ENCODE results near the gene CLDN19. TPM values are rescaled to one million over a fixed set of nuclear protein-coding genes. Genes with fewer than 3 reads are reported as not detected.

CLDN19 gene
- total RNA-seq, 1 donor from 2014 or later = 0.19 TPM

DNA sequence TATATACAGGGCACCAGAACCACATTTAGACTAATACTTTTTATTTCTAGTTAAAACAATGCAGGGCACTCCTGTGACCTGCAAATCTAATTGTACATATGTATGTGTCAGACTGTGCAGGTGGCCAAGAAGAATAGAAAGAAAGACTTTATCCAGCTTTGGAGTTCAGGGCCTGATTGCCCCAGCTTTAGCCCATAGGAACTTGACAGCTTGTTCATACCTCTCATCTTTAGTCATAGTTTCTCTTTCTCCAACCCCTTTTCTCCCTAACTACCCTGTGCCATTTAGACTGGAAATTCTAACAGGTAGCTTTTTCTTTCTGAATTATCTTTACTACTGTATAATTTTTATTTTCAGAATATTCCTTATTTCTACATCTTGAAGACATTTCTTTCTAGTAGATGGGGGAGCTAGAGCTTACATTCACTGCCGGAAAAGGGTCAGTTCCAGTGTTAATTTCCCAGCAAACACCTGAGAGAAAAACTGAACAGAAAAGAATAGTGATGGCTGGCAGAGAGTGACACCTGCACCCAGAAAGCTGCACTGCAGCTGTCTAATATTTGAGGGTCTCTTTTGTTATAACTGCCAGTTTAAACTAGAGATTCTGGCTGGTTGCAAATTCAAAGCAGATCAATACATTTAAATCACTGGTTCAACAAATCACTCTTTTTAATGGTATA, 49.4 kb downstream of the CLDN19 start:
- no peak overlapping the region for H3K27ac Mint-ChIP-seq
- H3K4me3 ChIP-seq = no peak overlapping the region
- peaks cover 100% of the 10 kb centered on the region for H3K79me2 ChIP-seq (ENCODE audit: low read depth)
- H3K27ac ChIP-seq = no peak overlapping the region
- no peak overlapping the region for H3K4me3 Mint-ChIP-seq
- peak overlapping the region; percentile 65 for H3K4me2 ChIP-seq
- DNase-seq (ENCODE audit: low spot score) = no peak
- peaks cover 31% of the 10 kb centered on the region for H3K4me1 ChIP-seq
- H3K27me3 ChIP-seq = no peaks in the 10 kb centered on the region
- peaks cover 26% of the 10 kb centered on the region for H3K36me3 Mint-ChIP-seq
- no peaks in the 10 kb centered on the region for H3K9me3 Mint-ChIP-seq
- H3K4me1 Mint-ChIP-seq = peaks cover 44% of the 10 kb centered on the region
- no peak overlapping the region for H2AFZ ChIP-seq (replicated peaks)
- H3K36me3 ChIP-seq = peaks cover 28% of the 10 kb centered on the region
- H3F3A ChIP-seq (ENCODE audit: low read depth) = peaks cover 42% of the 10 kb centered on the region
- H4K20me1 ChIP-seq (ENCODE audit: low read depth) = peaks cover 100% of the 10 kb centered on the region
- H3K27me3 Mint-ChIP-seq (ENCODE audit: insufficient read depth, low read depth) = no peaks in the 10 kb centered on the region
- H3K9me3 ChIP-seq (ENCODE audit: low read depth) = no peaks in the 10 kb centered on the region
- no peak overlapping the region for H3K9ac ChIP-seq
- TF ChIP-seq EZH2 (IDR thresholded peaks at IDR 0.05) (no peak), EZH2phosphoT487 (IDR thresholded peaks at IDR 0.05) (no peak)
- TF ChIP-seq, protein P1, sequence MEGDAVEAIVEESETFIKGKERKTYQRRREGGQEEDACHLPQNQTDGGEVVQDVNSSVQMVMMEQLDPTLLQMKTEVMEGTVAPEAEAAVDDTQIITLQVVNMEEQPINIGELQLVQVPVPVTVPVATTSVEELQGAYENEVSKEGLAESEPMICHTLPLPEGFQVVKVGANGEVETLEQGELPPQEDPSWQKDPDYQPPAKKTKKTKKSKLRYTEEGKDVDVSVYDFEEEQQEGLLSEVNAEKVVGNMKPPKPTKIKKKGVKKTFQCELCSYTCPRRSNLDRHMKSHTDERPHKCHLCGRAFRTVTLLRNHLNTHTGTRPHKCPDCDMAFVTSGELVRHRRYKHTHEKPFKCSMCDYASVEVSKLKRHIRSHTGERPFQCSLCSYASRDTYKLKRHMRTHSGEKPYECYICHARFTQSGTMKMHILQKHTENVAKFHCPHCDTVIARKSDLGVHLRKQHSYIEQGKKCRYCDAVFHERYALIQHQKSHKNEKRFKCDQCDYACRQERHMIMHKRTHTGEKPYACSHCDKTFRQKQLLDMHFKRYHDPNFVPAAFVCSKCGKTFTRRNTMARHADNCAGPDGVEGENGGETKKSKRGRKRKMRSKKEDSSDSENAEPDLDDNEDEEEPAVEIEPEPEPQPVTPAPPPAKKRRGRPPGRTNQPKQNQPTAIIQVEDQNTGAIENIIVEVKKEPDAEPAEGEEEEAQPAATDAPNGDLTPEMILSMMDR (IDR thresholded peaks at IDR 0.05) = peak; percentile 19

DNA sequence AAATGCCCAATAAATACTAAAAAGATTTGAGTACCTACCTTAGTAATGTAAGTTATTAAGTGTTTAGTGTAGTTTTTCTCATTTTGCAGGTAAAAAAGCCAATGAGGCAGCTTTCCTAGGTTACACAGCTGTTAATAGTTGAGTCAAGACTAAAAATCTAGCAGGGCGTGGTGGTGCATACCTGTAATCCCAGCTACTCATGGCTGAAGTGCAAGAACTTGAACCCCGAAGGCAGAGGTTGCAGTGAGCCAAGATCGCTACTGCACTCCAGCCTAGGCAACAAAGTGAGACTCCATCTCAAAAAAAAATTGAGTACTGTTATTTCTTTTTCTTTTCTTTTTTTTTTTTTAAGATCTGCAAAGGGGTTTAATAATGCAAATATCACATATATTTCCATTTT, 50.1 kb downstream of the CLDN19 start:
- H3K4me3 ChIP-seq = no peak overlapping the region
- no peaks in the 10 kb centered on the region for H3K9me3 ChIP-seq (ENCODE audit: low read depth)
- Mint-ChIP-seq H3K4me1 (peaks cover 50% of the 10 kb centered on the region), H3K36me3 (peaks cover 20% of the 10 kb centered on the region), H3K4me3 (no peak overlapping the region), H3K9me3 (no peaks in the 10 kb centered on the region), H3K27me3 (ENCODE audit: insufficient read depth, low read depth) (no peaks in the 10 kb centered on the region), H3K27ac (no peak overlapping the region)
- H3F3A ChIP-seq (ENCODE audit: low read depth) = peaks cover 36% of the 10 kb centered on the region
- no peaks in the 10 kb centered on the region for H3K27me3 ChIP-seq
- peaks cover 31% of the 10 kb centered on the region for H3K36me3 ChIP-seq
- H3K4me2 ChIP-seq = no peak overlapping the region
- H3K79me2 ChIP-seq (ENCODE audit: low read depth) = peaks cover 100% of the 10 kb centered on the region
- no peak for TF ChIP-seq EZH2 (IDR thresholded peaks at IDR 0.05)
- no peak overlapping the region for H2AFZ ChIP-seq (replicated peaks)
- peaks cover 100% of the 10 kb centered on the region for H4K20me1 ChIP-seq (ENCODE audit: low read depth)
- DNase-seq (ENCODE audit: low spot score) = no peak
- no peak overlapping the region for H3K9ac ChIP-seq
- no peak overlapping the region for H3K27ac ChIP-seq
- peaks cover 38% of the 10 kb centered on the region for H3K4me1 ChIP-seq

DNA sequence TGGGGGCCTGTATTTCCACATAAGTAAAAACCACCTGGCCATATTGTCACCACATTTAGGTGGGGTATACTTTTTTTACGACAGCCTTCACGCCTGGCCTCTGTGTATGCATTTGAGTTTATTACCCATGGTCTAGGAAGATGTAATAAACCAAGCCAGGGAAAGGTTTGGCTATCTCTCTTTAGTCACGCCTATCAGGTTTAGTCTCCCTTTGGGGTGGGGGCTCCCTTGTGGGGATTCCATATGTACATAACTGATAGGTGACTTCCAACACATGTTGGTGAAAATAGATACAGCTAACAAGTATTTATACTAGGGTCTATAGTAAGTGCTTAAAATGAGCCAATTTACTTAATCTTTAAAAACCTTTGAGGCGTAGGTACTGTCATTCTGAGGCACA, 53.6 kb downstream of the CLDN19 start:
- H3K27me3 ChIP-seq = no peaks in the 10 kb centered on the region
- H3F3A ChIP-seq (ENCODE audit: low read depth) = peaks cover 17% of the 10 kb centered on the region
- H2AFZ ChIP-seq (replicated peaks) = no peak overlapping the region
- H3K9me3 ChIP-seq (ENCODE audit: low read depth) = no peaks in the 10 kb centered on the region
- Mint-ChIP-seq H3K4me3 (no peak overlapping the region), H3K27ac (no peak overlapping the region), H3K9me3 (peaks cover 2% of the 10 kb centered on the region), H3K27me3 (ENCODE audit: insufficient read depth, low read depth) (peaks cover 4% of the 10 kb centered on the region), H3K4me1 (peaks cover 57% of the 10 kb centered on the region), H3K36me3 (peaks cover 30% of the 10 kb centered on the region)
- DNase-seq (ENCODE audit: low spot score) = no peak
- H4K20me1 ChIP-seq (ENCODE audit: low read depth) = peaks cover 86% of the 10 kb centered on the region
- peak overlapping the region; percentile 93 for H3K4me2 ChIP-seq
- peaks cover 31% of the 10 kb centered on the region for H3K4me1 ChIP-seq
- TF ChIP-seq, protein P1 (IDR thresholded peaks at IDR 0.05) = no peak
- TF ChIP-seq EZH2phosphoT487 (IDR thresholded peaks at IDR 0.05) = no peak
- H3K36me3 ChIP-seq = peaks cover 14% of the 10 kb centered on the region
- H3K4me3 ChIP-seq = peak overlapping the region; percentile 89
- no peak overlapping the region for H3K27ac ChIP-seq
- H3K79me2 ChIP-seq (ENCODE audit: low read depth) = peaks cover 95% of the 10 kb centered on the region
- H3K9ac ChIP-seq = no peak overlapping the region

DNA sequence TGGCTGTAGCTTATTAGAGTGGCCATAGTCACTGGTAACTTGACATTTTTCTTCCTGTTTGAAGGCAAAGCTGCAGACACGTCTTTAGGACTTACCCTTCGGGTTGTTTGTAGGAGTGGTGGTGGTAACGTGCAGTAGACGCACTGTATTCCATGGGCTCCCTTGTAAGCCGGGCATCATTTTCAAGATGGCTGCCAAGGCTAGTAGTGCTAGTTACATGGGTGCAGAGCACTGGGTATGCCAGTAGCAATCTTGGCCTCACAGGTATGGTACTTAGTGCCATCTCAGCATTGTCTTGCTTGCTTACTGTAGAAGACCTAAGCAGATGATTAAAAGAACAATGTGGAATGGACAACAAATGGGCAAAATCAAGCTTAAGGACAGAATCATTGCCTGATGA, 55.9 kb downstream of the CLDN19 start:
- peaks cover 63% of the 10 kb centered on the region for H4K20me1 ChIP-seq (ENCODE audit: low read depth)
- Mint-ChIP-seq H3K27ac (no peak overlapping the region), H3K4me3 (peak overlapping the region; percentile 99), H3K27me3 (ENCODE audit: insufficient read depth, low read depth) (peaks cover 4% of the 10 kb centered on the region), H3K9me3 (peaks cover 2% of the 10 kb centered on the region), H3K4me1 (peaks cover 60% of the 10 kb centered on the region), H3K36me3 (peaks cover 30% of the 10 kb centered on the region)
- no peak for TF ChIP-seq EZH2phosphoT487 (IDR thresholded peaks at IDR 0.05)
- no peak for TF ChIP-seq EZH2 (IDR thresholded peaks at IDR 0.05)
- TF ChIP-seq, protein P1 (IDR thresholded peaks at IDR 0.05) = no peak
- peaks cover 26% of the 10 kb centered on the region for H3F3A ChIP-seq (ENCODE audit: low read depth)
- H3K79me2 ChIP-seq (ENCODE audit: low read depth) = peaks cover 85% of the 10 kb centered on the region
- peak overlapping the region; percentile 70 for H3K9ac ChIP-seq
- H3K27me3 ChIP-seq = no peaks in the 10 kb centered on the region
- no peak overlapping the region for H2AFZ ChIP-seq (replicated peaks)
- no peaks in the 10 kb centered on the region for H3K9me3 ChIP-seq (ENCODE audit: low read depth)
- H3K4me2 ChIP-seq = peak overlapping the region; percentile 93
- H3K27ac ChIP-seq = no peak overlapping the region
- peak; percentile 38 for DNase-seq (ENCODE audit: low spot score)
- peaks cover 14% of the 10 kb centered on the region for H3K36me3 ChIP-seq
- H3K4me1 ChIP-seq = peaks cover 36% of the 10 kb centered on the region
- peak overlapping the region; percentile 89 for H3K4me3 ChIP-seq

All from neural progenitor cell (in vitro differentiated cells).